Stomach (tissue), 4 donors: ENCODE measurements around the gene EIF3D.

Source experiments
- CTCF ChIP-seq, 7 experiments: fragments of 450-650 bp in 4 of 7; fragments of 200-600 bp in 3 of 7; sonication (generic) in 3 of 7; IDR thresholded peaks; one replicate each; pipeline ENCODE4 v1.5.1; 2016 to 2019; ENCODE audit warnings: antibody characterized with exemption in 7 of 7, control low read depth in 2 of 7, mild to moderate bottlenecking in 1 of 7
- EP300 ChIP-seq: sonication (generic); formaldehyde crosslinking; IDR thresholded peaks from one replicate; pipeline ENCODE4 v1.6.1; 2017; ENCODE audit warnings: antibody characterized with exemption
- POLR2A ChIP-seq, 4 donors: fragments of 450-650 bp; IDR thresholded peaks; one replicate each; pipeline ENCODE4 v1.6.1; 2016; ENCODE audit warnings: antibody characterized with exemption in 4 of 4, control low read depth in 2 of 4, mild to moderate bottlenecking in 1 of 4, moderate library complexity in 1 of 4
- POLR2AphosphoS5 ChIP-seq, 3 donors: sonication (generic); formaldehyde crosslinking; IDR thresholded peaks; one replicate each; pipeline ENCODE4 v1.6.1; 2016; ENCODE audit warnings: antibody characterized with exemption in 3 of 3

- TF ChIP-seq POLR2AphosphoS5 (IDR thresholded peaks at IDR 0.05) (peak in 1 of 3 donors; percentile 31), CTCF (IDR thresholded peaks at IDR 0.05) (no peak), POLR2A (IDR thresholded peaks at IDR 0.05) (no peak), EP300 (no peak)
These were observed 67.0 kb downstream of the EIF3D start for GRCh38 chr22:36461665-36462649.
